Prostate gland (tissue), 2 donors: Measurements from ENCODE around the gene KDM4C. TPM values are rescaled to one million over a fixed set of nuclear protein-coding genes. Genes with fewer than 3 reads are reported as not detected.
A peak's percentile ranks its signal among the peaks of the same experiment; 100 is the strongest.

Experiments
- DNase-seq: peaks from one replicate; pipeline ENCODE4 v3.0.0-alpha.2; 2019; ENCODE audit warnings: low spot score
- H3K27ac ChIP-seq, 2 donors: fragments of 200-600 bp; sonication (generic); 2 replicates each; pipeline ENCODE4 v1.5.1; 2017 to 2019
- H3K27me3 ChIP-seq: fragments of 200-600 bp; sonication (generic); replicated peaks from 2 replicates; pipeline ENCODE4 v1.5.1; 2019; ENCODE audit not compliant: insufficient read depth
- H3K36me3 ChIP-seq, 2 donors: fragments of 200-600 bp; sonication (generic); 1 replicate in 1 of 2; 2 replicates in 1 of 2; pipeline versions ENCODE4 v1.5.1 to v1.8.1; 2017 to 2019
- H3K4me1 ChIP-seq: fragments of 200-600 bp; sonication (generic); replicated peaks from 2 replicates; pipeline ENCODE4 v1.5.1; 2019
- H3K4me3 ChIP-seq, 2 donors: fragments of 200-600 bp; sonication (generic); 2 replicates each; pipeline ENCODE4 v1.5.1; 2017 to 2019
- H3K9me3 ChIP-seq: fragments of 200-600 bp; sonication (generic); 2 replicates; pipeline ENCODE4 v1.5.1; 2017
- CTCF ChIP-seq, 4 experiments: fragments of 200-600 bp in 2 of 4; fragments of 450-650 bp in 2 of 4; sonication (generic) in 2 of 4; IDR thresholded peaks; 1 replicate in 3 of 4; 2 replicates in 1 of 4; pipeline ENCODE4 v1.5.1; 2016 to 2019; ENCODE audit warnings: antibody characterized with exemption in 4 of 4, mild to moderate bottlenecking in 2 of 4, moderate library complexity in 2 of 4
- POLR2A ChIP-seq: fragments of 450-650 bp; IDR thresholded peaks from one replicate; pipeline ENCODE4 v1.6.1; 2016; ENCODE audit warnings: antibody characterized with exemption, mild to moderate bottlenecking
- POLR2AphosphoS5 ChIP-seq: sonication (generic); formaldehyde crosslinking; IDR thresholded peaks from one replicate; pipeline ENCODE4 v1.6.1; 2017; ENCODE audit warnings: antibody characterized with exemption
- WGBS: methylation state at CpG from one replicate; pipeline ENCODE4 v1.1.5; 2018; 5-methylcytosine and 5-hydroxymethylcytosine counted together
- intact Hi-C: fragments of 100-400 bp; cut with DNase I; formaldehyde crosslinking; loops from one replicate; pipeline ENCODE4 v1.14.2; 2022
- total RNA-seq, 2 donors: library from RNA; depleted of rRNA; stranded (reverse); fragments of >200 nt; gene quantifications; one replicate each; pipeline ENCODE4 v1.1.0, GENCODE V29; 2016

The KDM4C gene
- total RNA-seq, 2 donors from 2014 or later: 18.1 to 27.7 TPM

- no peaks in the 10 kb centered on the region for H3K4me1 ChIP-seq
- no peak overlapping the region for H3K4me3 ChIP-seq
- no peak for DNase-seq
- WGBS: 28% methylated on average over 4 of the region's 4 CpGs
- TF ChIP-seq POLR2A (no peak), CTCF (IDR thresholded peaks at IDR 0.05) (peak in 3 of 4 experiments; percentile 40 to 58 (median 47)), POLR2AphosphoS5 (no peak)
- intact Hi-C loops: no loop called here
- H3K27me3 ChIP-seq: no peaks in the 10 kb centered on the region
- no peaks in the 10 kb centered on the region for H3K9me3 ChIP-seq
- H3K27ac ChIP-seq: no peak overlapping the region
- H3K36me3 ChIP-seq: no peaks in the 10 kb centered on the region
Observed at GRCh38 chr9:6827439-6828145, 69.8 kb downstream of the KDM4C start.

GRCh38 chr9:6829027-6829426 lies 71.3 kb downstream of the KDM4C start:
- intact Hi-C loops: no loop called here
- Histone ChIP-seq H3K4me1 (no peaks in the 10 kb centered on the region), H3K36me3 (no peaks in the 10 kb centered on the region), H3K27me3 (no peaks in the 10 kb centered on the region), H3K27ac (no peak overlapping the region), H3K4me3 (no peak overlapping the region), H3K9me3 (no peaks in the 10 kb centered on the region)
- TF ChIP-seq CTCF (IDR thresholded peaks at IDR 0.05) (no peak), POLR2AphosphoS5 (no peak), POLR2A (no peak)
- DNase-seq: no peak
- 95% methylated on average over 2 of the region's 2 CpGs for WGBS

- TF ChIP-seq POLR2A (no peak), CTCF (IDR thresholded peaks at IDR 0.05) (no peak), POLR2AphosphoS5 (no peak)
- Histone ChIP-seq H3K27me3 (no peaks in the 10 kb centered on the region), H3K4me1 (no peaks in the 10 kb centered on the region), H3K27ac (no peak overlapping the region), H3K36me3 (no peaks in the 10 kb centered on the region), H3K9me3 (no peaks in the 10 kb centered on the region), H3K4me3 (no peak overlapping the region)
- intact Hi-C loops: no loop called here
- no peak for DNase-seq
Observed at GRCh38 chr9:6829536-6829935, 71.8 kb downstream of the KDM4C start.

GRCh38 chr9:6833518-6834192 lies 75.9 kb downstream of the KDM4C start:
- H3K27me3 ChIP-seq: no peaks in the 10 kb centered on the region
- no peak for DNase-seq
- TF ChIP-seq POLR2AphosphoS5 (no peak), POLR2A (no peak), CTCF (IDR thresholded peaks at IDR 0.05) (no peak)
- H3K36me3 ChIP-seq: no peaks in the 10 kb centered on the region
- intact Hi-C loops: no loop called here
- no peaks in the 10 kb centered on the region for H3K9me3 ChIP-seq
- WGBS: 86% methylated on average over 12 of the region's 12 CpGs
- no peak overlapping the region for H3K4me3 ChIP-seq
- H3K27ac ChIP-seq: no peak overlapping the region
- no peaks in the 10 kb centered on the region for H3K4me1 ChIP-seq

- intact Hi-C loops: no loop called here
- H3K4me1 ChIP-seq: no peaks in the 10 kb centered on the region
- no peak for DNase-seq
- H3K27ac ChIP-seq: no peak overlapping the region
- no peaks in the 10 kb centered on the region for H3K36me3 ChIP-seq
- H3K9me3 ChIP-seq: no peaks in the 10 kb centered on the region
- H3K27me3 ChIP-seq: no peaks in the 10 kb centered on the region
- no peak for TF ChIP-seq POLR2AphosphoS5
- no peak for TF ChIP-seq CTCF (IDR thresholded peaks at IDR 0.05)
- TF ChIP-seq POLR2A: no peak
- no peak overlapping the region for H3K4me3 ChIP-seq
- WGBS: 97% methylated on average over 20 of the region's 20 CpGs
Observed at GRCh38 chr9:6834306-6834705, 76.5 kb downstream of the KDM4C start.
